ENCODE measurements around the gene RCAN1.
"Not testable (repeated sequence)": the region's sequence is repeated elsewhere in the genome, so short reads cannot be mapped to it uniquely, and the experiment has no call there.

The RCAN1 gene

DNA sequence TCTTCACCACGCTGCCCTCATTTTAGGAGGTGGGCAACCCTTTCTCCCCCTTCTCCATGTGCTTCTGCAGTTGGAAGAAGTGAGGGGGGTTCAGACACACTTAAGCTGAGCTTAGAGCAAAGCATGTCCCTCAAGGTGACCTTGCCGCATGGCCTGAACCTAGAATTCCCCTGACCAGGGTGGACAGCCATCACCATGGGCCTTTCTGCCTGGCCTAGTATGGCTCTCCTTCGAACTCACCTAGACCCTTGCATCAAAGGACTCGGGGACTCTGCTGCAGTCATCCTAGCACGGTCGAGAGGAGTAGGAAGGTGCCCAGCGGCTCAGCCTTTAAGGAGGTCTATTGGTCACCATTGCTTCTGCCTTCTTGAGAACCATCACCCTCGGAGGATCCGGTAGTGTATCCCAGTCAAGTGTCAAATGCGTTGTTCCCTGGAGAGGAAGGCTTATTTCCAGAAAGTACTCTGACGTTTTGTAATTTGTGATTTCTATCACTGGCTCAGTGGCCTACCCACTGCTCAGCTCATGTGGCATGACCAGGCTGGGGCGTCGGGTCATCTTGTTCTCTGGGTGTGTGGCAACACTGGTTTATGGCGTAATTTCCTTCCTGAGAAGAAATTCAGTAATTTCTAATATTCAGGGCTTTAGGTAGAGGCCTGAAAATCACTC, 103.0 kb downstream of the RCAN1 start, which contains the start of gene KCNE1:
KCNE1 (minus strand) TSS at position 424 of the 669 bp plus-strand sequence. CDS start 62,576 bp downstream, outside the sequence.
- no peak for DNase-seq

DNA sequence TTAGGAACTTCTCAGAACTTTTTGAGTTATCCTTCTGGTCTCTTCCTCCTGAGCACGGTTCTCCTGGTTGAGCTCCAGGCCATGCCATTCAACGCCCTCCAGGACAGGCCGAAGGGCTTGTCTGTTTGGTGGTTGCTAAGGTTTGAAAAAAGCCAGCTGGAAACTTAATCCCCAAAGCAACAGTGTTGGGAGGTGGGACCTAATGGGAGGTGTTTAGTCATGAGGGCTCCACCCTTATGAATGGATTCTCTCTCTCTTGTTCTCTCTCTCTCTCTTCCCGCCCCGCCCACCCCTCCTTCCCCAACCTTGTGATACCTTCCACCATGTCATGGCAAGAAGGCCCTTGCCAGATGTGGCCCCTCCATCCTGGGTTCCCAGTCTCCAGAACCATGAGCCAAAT, 103.7 kb downstream of the RCAN1 start:
- DNase-seq = no peak

DNA sequence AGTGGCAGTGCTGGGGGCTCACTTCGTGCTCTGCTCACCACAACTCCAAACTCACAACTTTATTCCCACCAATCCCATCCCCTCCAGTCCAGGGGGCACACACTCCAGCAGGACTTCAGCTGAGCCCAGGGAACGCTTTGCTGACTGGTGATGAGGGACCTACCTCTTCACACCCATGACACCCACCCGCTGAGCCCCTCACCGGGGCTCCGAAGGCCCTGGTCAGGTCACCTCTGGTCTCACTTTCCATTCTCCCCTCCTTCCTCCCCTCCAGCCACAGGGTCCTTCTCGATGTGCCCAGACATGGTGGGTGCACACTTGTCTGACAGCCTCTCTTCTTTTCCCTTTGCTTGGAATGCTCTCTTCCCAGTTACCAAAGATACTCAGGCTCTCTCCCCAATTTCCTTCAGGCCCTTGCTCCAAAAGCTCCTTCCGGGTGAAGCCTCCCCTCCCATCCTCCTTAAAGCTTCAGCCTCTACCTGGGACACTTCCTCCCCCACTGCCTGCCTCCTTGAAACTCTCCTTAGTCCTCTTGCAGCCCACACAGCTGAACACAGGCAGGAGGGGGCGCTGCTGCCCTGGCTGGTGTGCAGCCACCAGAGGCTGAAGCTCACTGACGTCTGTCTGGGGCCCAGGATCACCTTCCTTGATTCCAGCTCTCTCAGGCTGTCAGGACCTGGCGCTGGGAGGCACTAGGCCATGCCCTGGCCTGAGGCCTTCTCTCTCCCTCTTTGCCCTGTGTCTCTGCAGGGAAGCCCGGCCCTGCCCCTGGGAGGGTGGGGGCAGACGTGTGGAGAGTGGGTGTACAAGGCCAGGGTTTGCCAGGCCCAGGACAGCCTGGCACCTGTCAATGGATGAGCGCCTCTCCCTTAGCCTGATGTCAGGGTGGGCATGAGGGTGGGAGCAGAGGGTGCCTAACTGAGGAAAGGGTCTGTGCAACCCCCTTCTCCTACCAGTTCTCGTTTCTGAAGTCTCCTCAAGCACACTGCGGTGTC, 104.5 kb downstream of the RCAN1 start:
- DNase-seq = no peak

DNA sequence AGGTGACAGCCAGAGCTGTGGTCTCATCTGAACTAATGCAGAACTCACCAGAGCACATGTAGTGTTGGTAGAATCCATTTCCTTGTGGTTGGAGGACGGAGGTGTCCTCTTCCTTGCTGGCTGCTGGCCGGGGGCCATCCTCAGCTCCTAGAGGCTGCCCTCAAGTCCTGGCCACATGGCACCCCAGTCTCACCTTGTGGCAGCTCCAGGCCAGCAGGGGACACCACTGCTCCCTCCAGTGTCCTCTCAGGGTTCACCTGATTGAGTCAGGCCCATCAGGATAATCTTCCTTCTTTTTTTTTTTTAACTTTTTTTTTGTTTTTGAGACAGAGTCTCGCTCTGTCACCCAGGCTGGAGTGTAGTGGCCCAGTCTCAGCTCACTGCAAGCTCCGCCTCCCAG, 105.8 kb downstream of the RCAN1 start:
- no peak for DNase-seq

DNA sequence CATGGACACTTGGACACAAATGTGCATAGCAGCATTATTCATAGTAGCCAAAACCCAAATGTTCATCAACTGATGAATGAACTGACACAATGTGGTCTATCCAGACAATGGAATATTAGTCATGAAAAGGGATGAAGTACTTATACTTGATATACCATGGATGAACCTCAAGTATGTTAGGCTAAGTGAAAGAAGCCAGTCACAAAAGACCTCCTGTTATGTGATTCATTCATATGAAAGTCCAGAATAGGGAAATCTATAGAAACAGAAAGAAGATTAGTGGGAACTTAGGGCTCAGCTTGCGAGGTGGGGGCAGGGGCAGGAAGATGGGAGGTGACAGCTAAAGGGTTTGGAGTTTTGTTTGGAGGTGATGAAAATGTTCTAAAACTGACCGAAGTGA, 110.3 kb downstream of the RCAN1 start:
- DNase-seq = no peak

DNA sequence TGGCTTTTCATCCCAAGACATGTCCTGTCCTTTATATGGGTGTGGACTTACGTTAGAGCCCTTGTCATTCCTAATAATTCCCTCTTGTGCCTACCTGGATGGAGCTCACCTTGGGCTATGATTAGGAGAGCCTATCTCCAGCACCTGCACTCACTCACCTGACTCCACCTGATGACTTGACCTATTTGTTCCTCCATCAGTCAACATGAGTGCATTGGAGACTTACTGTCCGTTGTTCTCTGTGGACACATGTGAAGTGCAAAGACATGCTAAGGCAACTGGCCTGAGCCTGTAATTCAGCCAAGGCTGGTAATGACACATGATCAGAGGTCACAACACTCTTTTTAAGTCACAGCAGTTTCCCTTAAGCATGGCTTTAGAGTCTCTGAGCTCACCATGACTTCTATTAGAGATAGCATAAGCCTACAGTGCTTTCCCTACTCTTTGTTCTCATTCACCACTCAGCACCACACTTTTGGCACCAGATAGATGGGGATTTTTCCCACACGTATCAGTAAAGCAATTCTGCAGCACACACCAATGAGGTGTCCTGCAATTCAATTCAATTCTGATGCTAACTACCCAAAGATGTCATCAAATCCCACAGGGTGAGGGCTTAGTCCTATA, 112.3 kb downstream of the RCAN1 start:
- no peak for DNase-seq

DNA sequence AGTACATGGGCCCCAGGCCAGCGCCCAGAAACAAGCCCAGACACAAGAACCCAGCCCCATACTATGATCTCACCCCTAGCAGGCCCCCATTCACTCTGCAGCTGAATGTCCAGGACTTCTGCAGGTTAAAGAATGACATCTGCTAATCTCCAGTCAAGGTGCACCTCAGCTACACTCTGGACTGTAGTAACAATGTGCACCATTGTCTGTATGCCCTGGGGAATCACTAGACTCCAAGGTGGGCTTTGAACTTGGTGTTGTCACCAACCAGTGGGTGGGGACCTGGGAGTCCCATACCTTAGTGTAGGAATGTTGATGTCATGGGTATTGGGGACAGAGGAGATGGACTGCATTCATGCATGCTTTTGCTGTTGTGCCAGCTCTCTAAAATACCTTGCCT, 113.2 kb downstream of the RCAN1 start:
- DNase-seq = no peak

DNA sequence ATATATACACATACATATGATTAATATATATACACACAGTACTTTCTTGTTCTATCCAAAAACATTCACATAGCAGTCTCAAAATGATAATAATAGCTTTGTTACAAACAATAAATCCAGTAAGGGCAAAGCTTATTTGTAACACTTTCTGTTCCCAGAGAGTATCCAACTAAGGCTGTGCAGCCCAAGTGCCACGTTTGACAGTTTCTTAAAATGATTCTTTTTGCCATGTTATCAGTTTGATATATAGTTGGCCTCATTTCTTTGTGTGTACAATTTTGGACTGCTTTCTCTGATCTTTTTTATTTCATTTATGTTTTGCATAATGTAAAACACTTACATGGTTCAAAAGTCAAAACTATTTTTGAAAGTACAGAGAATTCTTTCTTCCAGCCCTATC, 114.7 kb downstream of the RCAN1 start:
- no peak for DNase-seq

DNA sequence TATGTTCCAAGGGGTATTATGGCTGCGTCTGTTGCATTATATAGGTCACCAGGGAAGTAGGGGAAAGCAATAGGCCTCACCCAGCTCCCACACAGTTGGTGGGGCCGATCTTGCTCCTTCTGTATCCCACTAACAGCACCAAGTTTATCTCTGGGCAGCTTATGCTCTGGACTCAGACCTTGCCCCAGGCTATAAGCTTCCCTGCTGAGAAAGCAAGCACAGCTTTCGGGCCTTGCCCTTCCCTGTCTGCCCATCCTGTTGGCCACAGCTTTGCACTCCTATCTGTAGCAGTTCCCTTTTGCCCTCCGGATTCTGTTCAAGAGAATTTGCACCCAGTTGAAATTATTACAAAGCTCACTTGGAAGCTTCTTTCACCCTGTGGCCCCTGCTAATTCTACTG, 115.8 kb downstream of the RCAN1 start:
- DNase-seq = no peak

DNA sequence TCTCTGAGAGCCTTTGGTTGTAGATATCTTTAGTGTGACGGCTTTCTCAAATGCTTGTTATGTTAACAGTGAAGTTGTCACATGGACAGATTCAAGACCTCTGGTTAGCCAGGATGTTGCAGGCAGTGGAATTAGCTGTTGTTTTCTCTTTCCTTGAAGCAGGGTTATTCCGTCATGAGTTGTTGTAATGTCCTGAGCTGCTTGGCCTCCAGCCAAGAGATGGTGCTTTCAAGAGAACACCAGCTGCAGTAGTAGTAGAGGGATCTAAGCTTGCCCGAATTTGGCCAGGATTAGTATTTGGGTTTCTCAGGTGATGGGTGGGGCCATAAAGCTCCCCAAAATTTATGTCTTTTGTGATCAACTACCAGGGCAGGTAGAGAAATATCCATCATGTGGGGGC, 116.3 kb downstream of the RCAN1 start:
- DNase-seq = no peak

DNA sequence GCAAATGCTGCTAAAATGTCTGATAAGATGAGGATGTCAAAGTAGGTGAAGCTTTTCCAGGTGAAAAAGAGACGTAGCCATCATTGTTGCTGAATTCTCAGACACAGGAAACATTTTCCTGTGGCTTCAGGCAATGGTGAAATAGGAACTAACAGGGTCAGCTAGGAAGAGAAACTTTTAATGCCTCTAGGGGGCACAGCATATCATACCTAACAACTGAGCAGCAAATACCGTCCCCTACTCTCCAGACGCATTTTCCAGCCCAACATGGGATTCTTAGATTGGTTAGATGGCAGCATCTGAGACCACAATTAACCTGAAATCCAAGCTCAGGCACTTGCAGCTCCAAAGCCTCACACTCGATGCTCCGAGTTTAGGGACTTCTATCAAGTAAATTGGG, 131.1 kb downstream of the RCAN1 start:
- DNase-seq = not testable (repeated sequence)

DNA sequence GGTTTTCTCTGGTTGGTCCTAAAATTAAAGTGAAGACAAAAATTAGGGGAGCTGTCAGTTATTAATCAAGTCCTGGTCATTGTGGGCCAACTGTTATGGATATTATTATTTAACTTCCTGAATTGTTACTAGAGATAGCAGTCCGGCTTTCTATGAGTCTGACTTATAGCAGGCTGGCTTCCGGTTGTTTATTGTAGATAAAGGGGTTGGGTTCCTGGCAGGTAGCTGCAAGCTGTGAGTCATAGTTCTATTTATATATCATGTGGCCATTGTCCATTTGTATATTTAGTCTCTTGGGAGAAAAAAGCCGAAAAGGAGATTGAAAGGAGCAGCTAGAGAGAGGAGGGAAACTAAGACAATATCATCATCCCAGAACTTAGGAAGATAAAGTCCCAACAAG, 131.5 kb downstream of the RCAN1 start:
- not testable (repeated sequence) for DNase-seq

DNA sequence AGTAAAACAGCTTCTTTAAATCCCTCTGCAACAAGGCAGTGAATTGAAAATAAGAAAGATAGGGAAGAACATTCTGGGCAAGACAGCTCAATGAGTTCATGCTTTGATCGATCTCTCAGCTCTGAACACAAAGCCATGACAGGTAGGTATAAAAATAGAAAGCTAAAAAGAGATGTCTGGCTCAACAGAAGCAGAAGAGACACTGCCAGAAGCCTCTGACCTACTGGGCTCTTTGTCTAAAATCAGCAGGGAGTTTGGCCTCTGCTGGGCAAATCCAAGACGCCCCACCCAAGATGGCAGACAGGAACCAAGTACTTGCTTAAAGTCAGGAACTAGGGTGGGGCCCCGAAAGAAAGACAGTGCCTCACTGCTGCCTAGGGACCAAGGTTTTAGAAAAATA, 147.6 kb downstream of the RCAN1 start:
- DNase-seq = not testable (repeated sequence)
